GM19035 (cell line): ENCODE data around the gene NEURL1B.

Experiments used
- ATAC-seq: cut with Tn5 transposase; IDR thresholded peaks from one replicate; pipeline ENCODE4 v1.9.1; 2021; ENCODE audit not compliant: unreplicated experiment

Gene NEURL1B

GRCh38 chr5:172714491-172715420 is 73.7 kb downstream of the NEURL1B start:
- peak; percentile 72 for ATAC-seq

- ATAC-seq: no peak
Measured at GRCh38 chr5:172715421-172715780, 74.3 kb downstream of the NEURL1B start.

- ATAC-seq: no peak
Measured at GRCh38 chr5:172715931-172716682, 75.0 kb downstream of the NEURL1B start.

GRCh38 chr5:172716796-172717313 is 75.8 kb downstream of the NEURL1B start:
- no peak for ATAC-seq

- ATAC-seq: no peak
Measured at GRCh38 chr5:172717481-172718195, 76.6 kb downstream of the NEURL1B start.

GRCh38 chr5:172718527-172719114 is 77.6 kb downstream of the NEURL1B start:
- no peak for ATAC-seq

- ATAC-seq: no peak
Measured at GRCh38 chr5:172719211-172719610, 78.1 kb downstream of the NEURL1B start.

- no peak for ATAC-seq
Measured at GRCh38 chr5:172720655-172721054, 79.6 kb downstream of the NEURL1B start.

- ATAC-seq: no peak
Measured at GRCh38 chr5:172721455-172722326, 80.6 kb downstream of the NEURL1B start.

GRCh38 chr5:172722327-172722815 is 81.3 kb downstream of the NEURL1B start:
- ATAC-seq: no peak

GRCh38 chr5:172723508-172723907 is 82.4 kb downstream of the NEURL1B start:
- ATAC-seq: no peak

GRCh38 chr5:172724242-172725183 is 83.5 kb downstream of the NEURL1B start:
- no peak for ATAC-seq

GRCh38 chr5:172725273-172725672 is 84.2 kb downstream of the NEURL1B start:
- ATAC-seq: no peak

GRCh38 chr5:172725785-172726184 is 84.7 kb downstream of the NEURL1B start:
- no peak for ATAC-seq

GRCh38 chr5:172726966-172727365 is 85.9 kb downstream of the NEURL1B start:
- ATAC-seq: no peak

- ATAC-seq: no peak
Measured at GRCh38 chr5:172727551-172727950, 86.5 kb downstream of the NEURL1B start.

- ATAC-seq: no peak
Measured at GRCh38 chr5:172728481-172729241, 87.6 kb downstream of the NEURL1B start.

- ATAC-seq: no peak
Measured at GRCh38 chr5:172729588-172729987, 88.5 kb downstream of the NEURL1B start.
